ENCODE measurements around the gene PRSS2.

DNA sequence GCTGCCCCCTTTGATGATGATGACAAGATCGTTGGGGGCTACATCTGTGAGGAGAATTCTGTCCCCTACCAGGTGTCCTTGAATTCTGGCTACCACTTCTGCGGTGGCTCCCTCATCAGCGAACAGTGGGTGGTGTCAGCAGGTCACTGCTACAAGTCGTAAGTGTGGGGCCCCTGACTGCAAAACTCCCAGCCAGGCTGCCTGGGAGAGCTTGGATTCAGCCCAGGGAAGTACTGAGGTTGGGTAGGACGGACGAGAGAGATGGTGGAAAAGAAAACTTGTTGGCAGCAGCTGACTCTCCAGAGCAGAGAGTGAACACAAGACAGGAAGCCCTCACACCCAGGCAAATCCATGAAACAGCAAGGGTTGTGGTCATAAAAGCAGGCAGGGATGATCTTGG lies 1.3 kb downstream of the PRSS2 start:
- no peak for TF ChIP-seq POLR2AphosphoS5 (IDR thresholded peaks at IDR 0.05)
- TF ChIP-seq, protein P1, sequence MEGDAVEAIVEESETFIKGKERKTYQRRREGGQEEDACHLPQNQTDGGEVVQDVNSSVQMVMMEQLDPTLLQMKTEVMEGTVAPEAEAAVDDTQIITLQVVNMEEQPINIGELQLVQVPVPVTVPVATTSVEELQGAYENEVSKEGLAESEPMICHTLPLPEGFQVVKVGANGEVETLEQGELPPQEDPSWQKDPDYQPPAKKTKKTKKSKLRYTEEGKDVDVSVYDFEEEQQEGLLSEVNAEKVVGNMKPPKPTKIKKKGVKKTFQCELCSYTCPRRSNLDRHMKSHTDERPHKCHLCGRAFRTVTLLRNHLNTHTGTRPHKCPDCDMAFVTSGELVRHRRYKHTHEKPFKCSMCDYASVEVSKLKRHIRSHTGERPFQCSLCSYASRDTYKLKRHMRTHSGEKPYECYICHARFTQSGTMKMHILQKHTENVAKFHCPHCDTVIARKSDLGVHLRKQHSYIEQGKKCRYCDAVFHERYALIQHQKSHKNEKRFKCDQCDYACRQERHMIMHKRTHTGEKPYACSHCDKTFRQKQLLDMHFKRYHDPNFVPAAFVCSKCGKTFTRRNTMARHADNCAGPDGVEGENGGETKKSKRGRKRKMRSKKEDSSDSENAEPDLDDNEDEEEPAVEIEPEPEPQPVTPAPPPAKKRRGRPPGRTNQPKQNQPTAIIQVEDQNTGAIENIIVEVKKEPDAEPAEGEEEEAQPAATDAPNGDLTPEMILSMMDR (IDR thresholded peaks at IDR 0.05): no peak
- no peak for TF ChIP-seq EP300 (IDR thresholded peaks at IDR 0.05; ENCODE audit: low read depth)

Measured in transverse colon (tissue), 4 donors.